Tibial artery (tissue), 4 donors: ENCODE results near the gene STK10.

Source experiments
- DNase-seq, 2 donors: peaks; one replicate each; pipeline ENCODE4 v3.0.0-alpha.2; 2019
- H3K27ac ChIP-seq, 2 donors: fragments of 200-600 bp; sonication (generic) in 1 of 2; 1 replicate in 1 of 2; 2 replicates in 1 of 2; pipeline ENCODE4 v1.5.1; 2018 to 2019; ENCODE audit warnings: mild to moderate bottlenecking in 1 of 2
- H3K27me3 ChIP-seq, 2 donors: fragments of 200-600 bp; sonication (generic) in 1 of 2; one replicate each; pipeline versions ENCODE4 v1.5.1 to v1.6.0; 2016 to 2019
- H3K36me3 ChIP-seq, 3 donors: fragments of 200-600 bp; sonication (generic) in 2 of 3; one replicate each; pipeline ENCODE4 v1.5.1; 2016 to 2019; ENCODE audit warnings: mild to moderate bottlenecking in 2 of 3
- H3K4me1 ChIP-seq, 4 donors: fragments of 200-600 bp; sonication (generic) in 2 of 4; 1 replicate in 3 of 4; 2 replicates in 1 of 4; pipeline ENCODE4 v1.5.1; 2016 to 2019
- H3K4me3 ChIP-seq, 2 donors: fragments of 200-600 bp; sonication (generic) in 1 of 2; 1 replicate in 1 of 2; 2 replicates in 1 of 2; pipeline ENCODE4 v1.5.1; 2018 to 2019; ENCODE audit warnings: mild to moderate bottlenecking in 2 of 2
- H3K9me3 ChIP-seq, 3 donors: fragments of 200-600 bp; sonication (generic) in 1 of 3; one replicate each; pipeline ENCODE4 v1.5.1; 2016 to 2019
- intact Hi-C: fragments of 100-400 bp; cut with DNase I; formaldehyde crosslinking; loops from one replicate; pipeline ENCODE4 v1.15.0; 2023; ENCODE audit warnings: low total_unique reads
- TF ChIP-seq, protein P1 (sequence below), 2 experiments: fragments of 200-600 bp in 1 of 2; fragments of 450-650 bp in 1 of 2; IDR thresholded peaks; one replicate each; pipeline ENCODE4 v1.5.1; 2017 to 2019; ENCODE audit warnings: antibody characterized with exemption in 2 of 2, mild to moderate bottlenecking in 1 of 2, moderate library complexity in 1 of 2

The STK10 gene

DNA sequence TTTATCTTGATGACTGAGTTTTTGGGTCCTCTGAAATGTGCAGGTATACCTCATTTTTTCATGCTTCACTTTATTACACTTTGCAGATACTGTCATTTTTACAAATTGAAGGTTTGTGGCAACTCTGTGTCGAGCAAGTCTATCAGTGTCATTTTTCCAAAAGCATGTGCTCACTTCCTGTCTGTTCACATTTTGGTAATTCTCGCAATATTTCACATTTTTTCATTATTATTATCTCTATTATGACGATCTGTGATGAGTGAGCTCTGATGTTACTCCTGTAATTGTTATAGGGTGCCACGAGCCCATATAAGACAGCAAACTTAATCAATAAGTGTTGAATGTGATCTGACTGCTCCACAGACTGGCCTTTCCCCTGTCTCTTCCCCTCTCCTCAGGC is 108.1 kb downstream of the STK10 start:
- Histone ChIP-seq H3K9me3 (no peaks in the 10 kb centered on the region), H3K27me3 (no peaks in the 10 kb centered on the region), H3K27ac (no peak overlapping the region), H3K4me1 (peaks cover 0 to 8% (median 0%) of the 10 kb centered on the region in 4 donors), H3K4me3 (no peak overlapping the region), H3K36me3 (peaks cover 4 to 13% (median 9%) of the 10 kb centered on the region in 3 donors)
- intact Hi-C loops, result no loop called here
- TF ChIP-seq, protein P1, sequence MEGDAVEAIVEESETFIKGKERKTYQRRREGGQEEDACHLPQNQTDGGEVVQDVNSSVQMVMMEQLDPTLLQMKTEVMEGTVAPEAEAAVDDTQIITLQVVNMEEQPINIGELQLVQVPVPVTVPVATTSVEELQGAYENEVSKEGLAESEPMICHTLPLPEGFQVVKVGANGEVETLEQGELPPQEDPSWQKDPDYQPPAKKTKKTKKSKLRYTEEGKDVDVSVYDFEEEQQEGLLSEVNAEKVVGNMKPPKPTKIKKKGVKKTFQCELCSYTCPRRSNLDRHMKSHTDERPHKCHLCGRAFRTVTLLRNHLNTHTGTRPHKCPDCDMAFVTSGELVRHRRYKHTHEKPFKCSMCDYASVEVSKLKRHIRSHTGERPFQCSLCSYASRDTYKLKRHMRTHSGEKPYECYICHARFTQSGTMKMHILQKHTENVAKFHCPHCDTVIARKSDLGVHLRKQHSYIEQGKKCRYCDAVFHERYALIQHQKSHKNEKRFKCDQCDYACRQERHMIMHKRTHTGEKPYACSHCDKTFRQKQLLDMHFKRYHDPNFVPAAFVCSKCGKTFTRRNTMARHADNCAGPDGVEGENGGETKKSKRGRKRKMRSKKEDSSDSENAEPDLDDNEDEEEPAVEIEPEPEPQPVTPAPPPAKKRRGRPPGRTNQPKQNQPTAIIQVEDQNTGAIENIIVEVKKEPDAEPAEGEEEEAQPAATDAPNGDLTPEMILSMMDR (IDR thresholded peaks at IDR 0.05), result no peak
- DNase-seq, result no peak

DNA sequence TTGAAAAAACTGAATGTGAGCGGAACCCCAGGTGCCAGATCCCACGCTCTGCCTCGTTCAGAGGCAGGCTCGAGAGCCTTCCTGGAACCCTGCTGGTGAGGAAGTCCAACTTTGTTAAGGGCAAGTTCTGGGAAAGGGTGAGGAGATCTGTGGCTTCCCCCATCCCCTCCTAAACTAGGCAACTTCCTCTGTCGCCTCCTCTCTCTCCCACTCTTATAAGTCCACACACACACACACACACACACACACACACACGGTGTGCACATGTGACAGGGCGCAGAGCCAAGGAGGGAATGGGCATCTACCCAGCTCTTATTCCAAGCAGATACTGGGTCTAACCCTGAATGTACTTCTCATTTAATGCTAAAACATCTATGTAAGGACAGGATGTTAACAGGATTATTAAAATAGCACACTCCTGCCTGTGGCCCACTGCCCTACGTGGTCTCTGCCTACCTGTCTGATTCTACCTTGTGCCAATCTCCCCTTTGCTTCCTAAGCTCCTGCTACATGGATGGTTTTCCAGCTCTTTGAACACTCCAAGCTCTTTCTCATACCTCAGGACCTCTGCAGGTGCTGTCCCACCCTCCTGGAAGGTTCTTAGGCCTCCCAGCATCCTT is 109.2 kb downstream of the STK10 start:
- H3K9me3 ChIP-seq, result no peaks in the 10 kb centered on the region
- TF ChIP-seq, protein P1 (IDR thresholded peaks at IDR 0.05), result no peak
- intact Hi-C loops, result no loop called here
- peaks cover 4 to 13% (median 9%) of the 10 kb centered on the region in 3 donors for H3K36me3 ChIP-seq
- H3K4me3 ChIP-seq, result no peak overlapping the region
- peak; percentile 62 to 65 for DNase-seq
- H3K4me1 ChIP-seq, result peaks cover 0 to 8% (median 0%) of the 10 kb centered on the region in 4 donors
- H3K27me3 ChIP-seq, result no peaks in the 10 kb centered on the region
- no peak overlapping the region for H3K27ac ChIP-seq

DNA sequence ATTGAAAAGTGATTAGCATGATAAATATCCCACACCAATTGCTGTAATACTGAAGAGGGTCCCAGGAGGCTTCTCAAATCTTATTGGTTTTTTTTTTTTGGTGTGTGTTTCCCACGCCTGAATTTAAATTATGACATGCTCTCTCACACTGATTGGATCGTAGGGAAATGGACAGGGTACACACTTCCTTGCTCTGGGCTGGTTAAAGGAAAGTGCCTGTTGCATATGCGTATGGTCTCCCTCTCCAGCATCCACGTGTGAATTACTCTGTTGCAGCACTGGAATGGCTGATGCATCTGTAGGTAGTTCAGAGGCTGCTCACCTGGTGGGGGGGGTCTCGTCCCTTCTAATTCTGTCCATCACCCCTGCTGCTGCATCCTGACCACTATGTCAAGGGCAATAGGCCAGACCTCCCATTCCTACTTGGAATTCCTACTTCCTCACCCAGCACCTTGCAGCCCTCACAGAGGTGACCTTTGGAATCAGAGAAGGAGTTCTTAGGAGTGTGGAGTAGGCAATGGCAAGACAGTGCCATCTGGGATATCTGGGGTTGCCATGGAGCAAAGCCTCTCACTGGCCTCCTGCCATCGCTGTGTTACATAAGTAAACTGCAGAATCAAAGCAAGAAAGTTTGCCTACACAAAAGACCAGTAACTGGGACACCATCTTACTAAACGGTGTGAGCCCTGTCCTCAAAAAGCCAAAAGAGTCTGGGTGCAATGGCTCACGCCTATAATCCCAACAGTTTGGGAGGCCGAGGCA is 110.2 kb downstream of the STK10 start:
- TF ChIP-seq, protein P1 (IDR thresholded peaks at IDR 0.05), result no peak
- Histone ChIP-seq H3K4me1 (peaks cover 0 to 8% (median 0%) of the 10 kb centered on the region in 4 donors), H3K27me3 (no peaks in the 10 kb centered on the region), H3K36me3 (peaks cover 3 to 13% (median 9%) of the 10 kb centered on the region in 3 donors), H3K9me3 (no peaks in the 10 kb centered on the region), H3K27ac (no peak overlapping the region), H3K4me3 (no peak overlapping the region)
- peak in 1 of 2 donors; percentile 51 for DNase-seq
- intact Hi-C loops, result no loop called here

DNA sequence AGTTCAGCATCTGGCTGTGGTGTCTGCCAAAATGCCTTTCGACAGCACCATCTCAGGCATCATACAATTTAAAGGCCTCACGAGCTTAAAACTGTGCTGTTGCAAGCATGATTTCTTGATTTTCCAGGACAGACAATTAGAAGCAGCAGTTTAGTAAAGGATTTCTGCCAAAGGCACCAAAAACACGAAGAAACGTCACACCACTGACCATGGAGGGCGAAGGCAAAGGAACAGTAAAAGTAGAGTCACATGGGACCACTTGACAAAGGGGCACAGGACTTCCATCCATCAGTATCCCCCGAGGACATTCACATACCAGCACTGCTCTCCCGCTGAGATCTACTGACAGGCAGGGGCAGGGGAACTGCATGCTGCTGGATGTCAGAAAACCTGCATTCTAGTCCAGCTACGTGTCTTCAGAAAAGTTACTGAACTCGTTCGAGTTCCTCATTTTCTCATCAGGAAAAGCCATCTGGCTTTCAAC is 111.2 kb downstream of the STK10 start:
- no peaks in the 10 kb centered on the region for H3K27me3 ChIP-seq
- no peak overlapping the region for H3K4me3 ChIP-seq
- TF ChIP-seq, protein P1 (IDR thresholded peaks at IDR 0.05), result no peak
- DNase-seq, result peak in 1 of 2 donors; percentile 16
- intact Hi-C loops, result no loop called here
- no peaks in the 10 kb centered on the region for H3K9me3 ChIP-seq
- no peak overlapping the region for H3K27ac ChIP-seq
- H3K36me3 ChIP-seq, result peaks cover 0 to 5% (median 3%) of the 10 kb centered on the region in 3 donors
- peaks cover 0 to 8% (median 0%) of the 10 kb centered on the region in 4 donors for H3K4me1 ChIP-seq

DNA sequence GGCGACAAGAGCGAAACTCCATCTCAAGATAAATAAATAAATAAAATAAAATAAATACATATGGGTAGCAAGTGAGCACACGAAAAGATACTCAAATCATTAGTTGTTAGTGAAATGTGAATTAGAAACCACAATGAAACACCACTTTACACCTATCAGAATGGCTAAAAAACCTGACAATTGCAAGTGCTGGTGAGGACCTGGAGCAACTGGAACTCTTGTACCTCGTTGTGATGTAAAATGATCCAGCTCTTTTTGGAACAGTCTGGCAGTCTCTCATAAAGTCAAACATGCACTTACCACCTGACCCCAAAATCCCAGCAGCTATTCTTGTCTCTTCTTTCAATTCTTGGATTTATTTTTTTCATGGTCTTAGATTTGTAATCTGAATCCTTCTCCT is 112.4 kb downstream of the STK10 start:
- no peak overlapping the region for H3K27ac ChIP-seq
- no peaks in the 10 kb centered on the region for H3K36me3 ChIP-seq
- no peaks in the 10 kb centered on the region for H3K27me3 ChIP-seq
- peaks cover 0 to 8% (median 0%) of the 10 kb centered on the region in 4 donors for H3K4me1 ChIP-seq
- TF ChIP-seq, protein P1 (IDR thresholded peaks at IDR 0.05), result no peak
- DNase-seq, result no peak
- intact Hi-C loops, result no loop called here
- no peak overlapping the region for H3K4me3 ChIP-seq
- H3K9me3 ChIP-seq, result no peaks in the 10 kb centered on the region
